ENCODE measurements around the gene WDR27. TPM values are rescaled to one million over a fixed set of nuclear protein-coding genes. Genes with fewer than 3 reads are reported as not detected.

The WDR27 gene
- total RNA-seq = 14.4 and 17.0 TPM in 2 replicates

GRCh38 chr6:169701954-169702839 lies at the start of gene WDR27, which contains the start of gene C6orf120:
Gene WDR27, minus strand, starts transcription at chr6:169702029. Its CDS starts 13,024 bp downstream, at chr6:169689005.
Gene C6orf120, plus strand, starts transcription at chr6:169702126. Its CDS starts 334 bp downstream, at chr6:169702460.

GRCh38 chr6:169724494-169725124 lies 22.8 kb upstream of the WDR27 start, which contains the start of gene PHF10:
Gene PHF10, minus strand, starts transcription at chr6:169724500. Its CDS starts 569 bp downstream, at chr6:169723931.

Other genes with a start within 250 kb of the WDR27 start
- gene C6orf120, start 97 bp upstream of the WDR27 start, total RNA-seq = 53.9 and 55.6 TPM in 2 replicates
- gene PHF10, start 22.5 kb upstream of the WDR27 start, total RNA-seq = 5.2 and 8.2 TPM in 2 replicates
- gene DYNLT2, start 49.5 kb upstream of the WDR27 start, total RNA-seq = 0.35 and 1.7 TPM in 2 replicates
- gene ERMARD, start 49.6 kb upstream of the WDR27 start, total RNA-seq = 20.2 and 22.5 TPM in 2 replicates